Measurements from ENCODE around the gene KLK6. TPM values are rescaled to one million over a fixed set of nuclear protein-coding genes. Genes with fewer than 3 reads are reported as not detected.

The KLK6 gene
- total RNA-seq, 6 experiments from 2014 or later = not detected

- no peak for TF ChIP-seq POLR2A (IDR thresholded peaks at IDR 0.05)
- TF ChIP-seq CTCF (IDR thresholded peaks at IDR 0.05) = no peak
- intact Hi-C loops (cut with DNase I) = no loop called here
- no peaks in the 10 kb centered on the region for H3K36me3 ChIP-seq
- H3K27me3 ChIP-seq = no peaks in the 10 kb centered on the region
- no peak for ATAC-seq
- H3K27ac ChIP-seq = no peak overlapping the region
- 30% methylated on average over 8 of the region's 8 CpGs for WGBS (ENCODE audit: insufficient coverage, low coverage, low lambda C conversion rate, missing lambda C conversion rate)
- no peak overlapping the region for H3K4me3 ChIP-seq
- no peak for DNase-seq
- no peaks in the 10 kb centered on the region for H3K4me1 ChIP-seq
- no peaks in the 10 kb centered on the region for H3K9me3 ChIP-seq
These were observed 11.8 kb downstream of the KLK6 start for GRCh38 chr19:50957587-50957986.

- ATAC-seq (no peak), DNase-seq (no peak)
- TF ChIP-seq POLR2A (IDR thresholded peaks at IDR 0.05) = no peak
- intact Hi-C loops (cut with DNase I) = no loop called here
- Histone ChIP-seq H3K4me3 (no peak within 1 kb of the TSS), H3K27ac (no peak within 1 kb of the TSS), H3K36me3 (no peaks in the 10 kb centered on the region), H3K27me3 (no peaks in the 10 kb centered on the region), H3K4me1 (no peaks in the 10 kb centered on the region), H3K9me3 (no peaks in the 10 kb centered on the region)
- 0% methylated on average over 2 of the region's 7 CpGs for WGBS (ENCODE audit: insufficient coverage, low coverage, low lambda C conversion rate, missing lambda C conversion rate)
These were observed 16.5 kb downstream of the KLK6 start, which contains the start of gene KLK5 for GRCh38 chr19:50952910-50953309. KLK5 (minus strand) TSS chr19:50953038; CDS start chr19:50952657, 381 bp downstream.

DNA sequence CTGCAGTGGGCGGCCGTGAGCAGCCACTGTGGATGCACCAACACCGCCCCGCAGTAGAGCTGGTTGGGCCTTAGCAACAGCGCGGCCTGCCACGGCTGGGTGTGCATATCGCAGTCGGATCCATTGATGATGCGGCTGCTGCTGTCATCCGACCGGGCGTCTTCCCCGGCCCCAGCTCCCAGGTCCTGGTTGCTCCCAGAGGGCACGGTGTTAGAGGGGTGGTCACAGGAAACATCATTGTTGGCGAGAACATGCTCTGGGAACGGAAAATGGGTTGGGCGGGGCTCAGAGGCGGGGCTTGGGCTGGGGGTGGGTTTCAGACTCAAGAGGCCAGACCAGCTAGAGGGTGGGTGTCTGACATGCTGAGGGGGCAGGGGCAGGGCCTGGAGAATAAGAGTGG, 19.5 kb downstream of the KLK6 start:
- TF ChIP-seq POLR2A (IDR thresholded peaks at IDR 0.05) (no peak), CTCF (IDR thresholded peaks at IDR 0.05) (no peak)
- H3K27me3 ChIP-seq = no peaks in the 10 kb centered on the region
- H3K9me3 ChIP-seq = no peaks in the 10 kb centered on the region
- H3K4me1 ChIP-seq = no peaks in the 10 kb centered on the region
- WGBS (ENCODE audit: insufficient coverage, low coverage, low lambda C conversion rate, missing lambda C conversion rate) = 57% methylated on average over 18 of the region's 19 CpGs
- H3K36me3 ChIP-seq = no peaks in the 10 kb centered on the region
- DNase-seq = no peak
- no peak overlapping the region for H3K4me3 ChIP-seq
- intact Hi-C loops (cut with DNase I) = no loop called here
- ATAC-seq = no peak
- H3K27ac ChIP-seq = no peak overlapping the region

DNA sequence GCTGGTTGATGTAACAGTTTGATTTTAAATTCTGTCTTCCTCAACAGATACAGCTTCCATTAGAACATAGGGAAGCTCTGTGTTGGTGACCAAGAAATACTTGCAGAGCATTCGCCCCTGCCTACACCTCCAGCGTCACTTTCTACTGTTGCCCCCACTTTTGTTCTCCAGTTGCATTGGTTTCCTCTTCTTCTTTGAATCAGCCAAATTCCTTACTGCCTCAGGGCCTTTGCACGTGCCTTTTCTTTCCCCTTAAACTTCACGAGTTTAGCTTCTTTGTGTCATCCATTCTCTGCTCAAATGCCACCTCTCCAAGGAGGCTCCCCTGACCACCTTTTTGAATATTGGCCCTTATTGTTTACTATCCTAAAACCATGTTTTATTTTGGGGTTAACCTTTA, 22.3 kb downstream of the KLK6 start:
- ATAC-seq (no peak), DNase-seq (no peak)
- Histone ChIP-seq H3K9me3 (no peaks in the 10 kb centered on the region), H3K27ac (no peak overlapping the region), H3K36me3 (no peaks in the 10 kb centered on the region), H3K4me1 (no peaks in the 10 kb centered on the region), H3K27me3 (no peaks in the 10 kb centered on the region), H3K4me3 (no peak overlapping the region)
- no peak for TF ChIP-seq CTCF (IDR thresholded peaks at IDR 0.05)
- no peak for TF ChIP-seq POLR2A (IDR thresholded peaks at IDR 0.05)
- intact Hi-C loops (cut with DNase I) = no loop called here
- WGBS (ENCODE audit: insufficient coverage, low coverage, low lambda C conversion rate, missing lambda C conversion rate) = 41% methylated on average over 4 of the region's 4 CpGs

- intact Hi-C loops (cut with DNase I) = no loop called here
- H3K9me3 ChIP-seq = no peaks in the 10 kb centered on the region
- no peak overlapping the region for H3K4me3 ChIP-seq
- TF ChIP-seq CTCF (IDR thresholded peaks at IDR 0.05) (no peak), POLR2A (IDR thresholded peaks at IDR 0.05) (no peak)
- no peaks in the 10 kb centered on the region for H3K27me3 ChIP-seq
- no peaks in the 10 kb centered on the region for H3K4me1 ChIP-seq
- H3K27ac ChIP-seq = no peak overlapping the region
- WGBS (ENCODE audit: insufficient coverage, low coverage, low lambda C conversion rate, missing lambda C conversion rate) = 46% methylated on average over 3 of the region's 4 CpGs
- DNase-seq (no peak), ATAC-seq (no peak)
- H3K36me3 ChIP-seq = no peaks in the 10 kb centered on the region
These were observed 24.6 kb downstream of the KLK6 start for GRCh38 chr19:50944795-50945194.
